Measurements from ENCODE around the gene MPZ.
"Not testable (repeated sequence)": the region's sequence is repeated elsewhere in the genome, so short reads cannot be mapped to it uniquely, and the experiment has no call there.

Gene MPZ

DNA sequence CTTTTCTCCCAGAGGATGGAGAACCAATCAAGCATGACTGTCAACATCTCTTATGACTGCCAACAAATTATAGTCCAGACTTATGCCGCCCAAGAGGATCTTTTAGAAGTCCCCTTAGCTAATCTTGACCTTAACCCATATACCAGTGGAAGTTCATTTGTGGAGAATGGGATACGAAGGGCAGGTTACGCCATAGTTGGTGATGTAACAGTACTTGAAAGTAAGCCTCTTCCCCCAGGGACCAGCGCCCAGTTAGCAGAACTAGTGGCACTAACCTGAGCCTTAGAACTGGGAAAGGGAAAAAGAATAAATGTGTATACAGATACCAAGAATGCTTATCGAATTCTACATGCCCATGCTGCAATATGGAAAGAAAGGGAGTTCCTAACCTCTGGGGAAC lies 54.5 kb downstream of the MPZ start:
- DNase-seq (ENCODE audit: low spot score), result not testable (repeated sequence)

Data from pons (tissue), 1 donor.